MCF 10A (cell line): ENCODE results near the gene PLEKHA7. TPM values are rescaled to one million over a fixed set of nuclear protein-coding genes. Genes with fewer than 3 reads are reported as not detected.

ENCODE experiments used
- BruUV-seq: library from RNA; stranded (reverse); fragments of 400-500 nt; replicated peaks from 2 replicates; lab custom pipeline; 2021; lab: Mats Ljungman, UMichigan
- CTCF ChIA-PET: fragments of 300-600 bp; sonication (Branson Sonifier 250); formaldehyde crosslinking; extraction: SDS; loops from one replicate; lab custom pipeline; 2021; ENCODE audit warnings: antibody characterized with exemption, inconsistent platforms; lab: Yijun Ruan, JAX
- POLR2A ChIA-PET: fragments of 300-600, 350-650 bp; sonication (Branson Sonifier 250); formaldehyde crosslinking; extraction: SDS; loops from one replicate; lab custom pipeline; 2020; ENCODE audit warnings: antibody characterized with exemption, inconsistent platforms; lab: Yijun Ruan, JAX
- DNase-seq: peaks from one replicate; pipeline ENCODE4 v3.0.0-alpha.2; 2018; ENCODE audit not compliant: unreplicated experiment
- H3K27ac Mint-ChIP-seq: one replicate; pipeline ENCODE4 v1.8.0; 2022; ENCODE audit warnings: mild to moderate bottlenecking, low read depth, mixed read lengths; ENCODE audit not compliant: unreplicated experiment
- H3K27me3 Mint-ChIP-seq: one replicate; pipeline ENCODE4 v1.8.0; 2022; ENCODE audit warnings: mixed read lengths; ENCODE audit not compliant: insufficient read depth, unreplicated experiment
- H3K36me3 Mint-ChIP-seq: one replicate; pipeline ENCODE4 v1.8.0; 2022; ENCODE audit warnings: mild to moderate bottlenecking, moderate library complexity, mixed read lengths; ENCODE audit not compliant: insufficient read depth, unreplicated experiment
- H3K4me1 Mint-ChIP-seq: one replicate; pipeline ENCODE4 v1.8.0; 2022; ENCODE audit warnings: mixed read lengths; ENCODE audit not compliant: insufficient read depth, unreplicated experiment
- H3K4me3 Mint-ChIP-seq: one replicate; pipeline ENCODE4 v1.8.0; 2022; ENCODE audit warnings: mild to moderate bottlenecking, moderate library complexity, mixed read lengths; ENCODE audit not compliant: unreplicated experiment
- H3K9me3 Mint-ChIP-seq: one replicate; pipeline ENCODE4 v1.8.0; 2022; ENCODE audit warnings: mixed read lengths; ENCODE audit not compliant: unreplicated experiment
- intact Hi-C: fragments of 100-400 bp; cut with micrococcal nuclease; formaldehyde crosslinking; loops from 2 replicates; pipeline ENCODE4 v1.14.1; 2022
- total RNA-seq: library from RNA; stranded (reverse); gene quantifications from 2 replicates; pipeline ENCODE4 v1.2.3, GENCODE V29; 2022
- TF ChIP-seq, protein P1 (sequence below): fragments of 200-600 bp; IDR thresholded peaks from one replicate; pipeline ENCODE4 v1.8.0; 2022; ENCODE audit warnings: antibody characterized with exemption, mild to moderate bottlenecking; ENCODE audit not compliant: unreplicated experiment

Gene PLEKHA7
- total RNA-seq, 1 experiment from 2014 or later, result 2.8 TPM

GRCh38 chr11:16789063-16789420, 225.2 kb downstream of the PLEKHA7 start:
- no peak overlapping the region for H3K4me3 Mint-ChIP-seq
- intact Hi-C loops, result no loop called here
- CTCF ChIA-PET, result interaction anchor here (0.6 to 8.2 kb wide), 19 partner anchors 9 to 564 kb away, joined by 3 to 72 read pairs (median 5); no protein-coding TSS in a partner anchor

DNA sequence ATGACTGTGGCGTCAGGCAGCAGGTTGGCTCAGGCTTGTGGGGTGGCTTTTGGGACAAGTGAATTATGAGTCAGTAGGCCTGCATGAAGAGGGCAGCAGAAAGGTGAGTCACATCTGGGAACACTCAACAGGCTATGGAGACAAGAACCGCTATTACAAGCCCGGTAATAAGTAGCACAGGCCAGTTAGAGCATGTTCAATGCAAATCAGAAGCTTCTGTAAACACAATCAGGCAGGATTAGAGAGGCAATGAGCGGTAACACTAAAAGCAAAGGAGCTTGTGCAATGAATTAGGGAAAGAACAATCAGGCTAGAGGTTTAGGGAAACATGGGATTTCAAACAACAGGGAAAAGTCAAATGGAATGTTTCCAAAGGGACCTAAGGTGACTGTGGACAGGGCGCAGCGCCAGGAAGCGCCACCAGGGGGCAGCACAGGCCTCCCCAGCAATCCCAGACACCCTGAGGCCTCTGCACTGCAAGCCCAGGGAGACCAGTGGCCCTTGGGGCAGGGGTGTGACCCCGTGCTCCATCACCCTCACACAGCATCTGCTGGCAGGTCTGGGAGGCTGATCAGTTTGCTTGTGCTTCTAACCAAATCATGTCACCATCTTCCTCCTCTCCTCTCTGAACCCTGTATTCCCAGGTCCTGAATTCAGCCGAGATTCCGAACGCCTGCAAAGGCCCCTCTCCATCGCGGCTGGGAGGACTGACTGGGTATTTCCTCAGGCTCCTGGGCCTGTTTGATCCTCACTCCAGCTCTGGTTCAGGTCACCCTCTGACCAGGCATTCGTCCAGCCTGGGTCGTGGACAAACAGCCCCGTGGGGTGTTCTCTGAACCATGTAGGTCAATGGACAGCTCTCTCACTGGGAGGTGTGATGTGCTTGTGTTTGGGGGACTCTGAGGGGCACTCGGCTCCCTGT, 225.8 kb downstream of the PLEKHA7 start:
- POLR2A ChIA-PET, result interaction anchor here (0.7 to 1.2 kb wide), 5 partner anchors 13 to 289 kb away, joined by 3 to 7 read pairs (median 3); partner anchors contain the start of genes C11orf58 and RPS13
- CTCF ChIA-PET, result interaction anchor here (0.6 to 8.2 kb wide), 27 partner anchors 8 to 1561 kb away, joined by 3 to 72 read pairs (median 4); no protein-coding TSS in a partner anchor
- Mint-ChIP-seq H3K36me3 (peaks cover 10% of the 10 kb centered on the region), H3K9me3 (no peaks in the 10 kb centered on the region), H3K27me3 (no peaks in the 10 kb centered on the region), H3K4me3 (no peak overlapping the region), H3K27ac (peak overlapping the region; percentile 11), H3K4me1 (peaks cover 30% of the 10 kb centered on the region)
- TF ChIP-seq, protein P1, sequence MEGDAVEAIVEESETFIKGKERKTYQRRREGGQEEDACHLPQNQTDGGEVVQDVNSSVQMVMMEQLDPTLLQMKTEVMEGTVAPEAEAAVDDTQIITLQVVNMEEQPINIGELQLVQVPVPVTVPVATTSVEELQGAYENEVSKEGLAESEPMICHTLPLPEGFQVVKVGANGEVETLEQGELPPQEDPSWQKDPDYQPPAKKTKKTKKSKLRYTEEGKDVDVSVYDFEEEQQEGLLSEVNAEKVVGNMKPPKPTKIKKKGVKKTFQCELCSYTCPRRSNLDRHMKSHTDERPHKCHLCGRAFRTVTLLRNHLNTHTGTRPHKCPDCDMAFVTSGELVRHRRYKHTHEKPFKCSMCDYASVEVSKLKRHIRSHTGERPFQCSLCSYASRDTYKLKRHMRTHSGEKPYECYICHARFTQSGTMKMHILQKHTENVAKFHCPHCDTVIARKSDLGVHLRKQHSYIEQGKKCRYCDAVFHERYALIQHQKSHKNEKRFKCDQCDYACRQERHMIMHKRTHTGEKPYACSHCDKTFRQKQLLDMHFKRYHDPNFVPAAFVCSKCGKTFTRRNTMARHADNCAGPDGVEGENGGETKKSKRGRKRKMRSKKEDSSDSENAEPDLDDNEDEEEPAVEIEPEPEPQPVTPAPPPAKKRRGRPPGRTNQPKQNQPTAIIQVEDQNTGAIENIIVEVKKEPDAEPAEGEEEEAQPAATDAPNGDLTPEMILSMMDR, result peak; percentile 95
- peak; percentile 94 for DNase-seq
- no TSS peak for BruUV-seq
- intact Hi-C loops, result loop anchor here (1.0 kb wide), 2 partner anchors 93 to 158 kb away; no protein-coding TSS in a partner anchor

More at GRCh38 chr11:16789063-16789420, 225.2 kb downstream of the PLEKHA7 start:
- no peaks in the 10 kb centered on the region for H3K27me3 Mint-ChIP-seq
- H3K4me1 Mint-ChIP-seq, result peaks cover 30% of the 10 kb centered on the region
- H3K27ac Mint-ChIP-seq, result no peak overlapping the region
- peaks cover 10% of the 10 kb centered on the region for H3K36me3 Mint-ChIP-seq
- TF ChIP-seq, protein P1, result no peak
- no peak for DNase-seq
- H3K9me3 Mint-ChIP-seq, result no peaks in the 10 kb centered on the region
- POLR2A ChIA-PET, result no interaction called here
- no TSS peak for BruUV-seq

DNA sequence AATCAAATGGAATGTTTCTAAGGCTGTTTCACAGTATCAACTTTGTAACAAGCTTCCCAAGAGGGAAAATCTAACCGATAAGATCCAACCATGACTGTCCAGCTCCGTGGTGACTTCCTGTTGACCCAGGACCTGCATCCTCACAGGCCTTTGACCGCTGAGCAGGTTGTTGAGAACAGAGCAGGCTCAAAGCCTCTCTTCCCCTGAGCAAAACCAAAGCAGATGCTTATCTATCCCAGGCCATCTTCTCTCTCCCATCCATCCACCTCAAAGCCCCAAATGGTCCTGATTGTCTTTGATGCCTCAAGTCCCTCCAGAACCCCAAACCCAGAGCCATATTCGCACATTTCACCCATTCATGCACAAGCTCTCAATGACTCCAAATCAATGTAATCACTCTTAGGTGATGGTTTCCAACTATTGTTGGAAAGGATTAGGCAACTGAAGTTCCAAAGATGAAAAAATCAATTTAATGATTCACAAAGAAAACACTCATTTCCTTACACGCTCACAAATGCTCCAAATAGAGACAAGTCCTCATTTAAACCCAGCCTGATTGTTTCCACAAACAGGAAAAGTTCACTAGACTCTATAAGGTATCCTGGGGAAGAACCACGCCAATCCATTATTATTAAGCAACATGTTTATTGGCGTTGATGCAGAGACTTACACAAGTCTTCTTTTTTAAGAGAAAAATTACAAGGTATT, 227.0 kb downstream of the PLEKHA7 start:
- peak; percentile 39 for DNase-seq
- TF ChIP-seq, protein P1, result no peak
- H3K4me1 Mint-ChIP-seq, result peaks cover 30% of the 10 kb centered on the region
- BruUV-seq, result no TSS peak
- H3K4me3 Mint-ChIP-seq, result no peak overlapping the region
- H3K36me3 Mint-ChIP-seq, result peaks cover 10% of the 10 kb centered on the region
- H3K27ac Mint-ChIP-seq, result no peak overlapping the region
- POLR2A ChIA-PET, result interaction anchor here (0.6 to 0.7 kb wide), 3 partner anchors 17 to 1091 kb away, joined by 3 to 5 read pairs (median 3); no protein-coding TSS in a partner anchor
- no peaks in the 10 kb centered on the region for H3K27me3 Mint-ChIP-seq
- intact Hi-C loops, result no loop called here
- CTCF ChIA-PET, result interaction anchor here (0.5 to 8.2 kb wide), 20 partner anchors 11 to 443 kb away, joined by 3 to 72 read pairs (median 3); no protein-coding TSS in a partner anchor
- no peaks in the 10 kb centered on the region for H3K9me3 Mint-ChIP-seq
